ENCODE measurements around the gene IRF4. TPM values are rescaled to one million over a fixed set of nuclear protein-coding genes. Genes with fewer than 3 reads are reported as not detected.

IRF4 gene
- total RNA-seq, 6 experiments from 2014 or later = not detected

DNA sequence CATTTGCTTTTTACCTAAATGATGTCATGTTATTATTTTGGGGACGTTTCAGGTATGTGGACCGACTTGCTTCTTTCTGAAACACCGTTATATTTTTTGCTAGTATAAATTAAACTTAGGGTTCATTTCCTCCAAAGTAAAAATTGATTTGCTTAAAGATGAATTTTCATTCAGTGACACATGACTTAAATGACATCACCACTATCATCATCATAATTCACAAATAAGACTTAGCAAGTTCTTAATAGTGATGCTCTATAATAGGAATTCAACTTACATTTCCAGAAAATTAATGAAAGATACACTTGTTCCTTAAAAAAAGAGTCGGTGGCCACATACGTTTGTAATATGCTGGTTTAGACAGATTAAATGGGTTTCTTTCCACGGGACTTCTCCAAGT, 9.3 kb downstream of the IRF4 start:
- TF ChIP-seq, protein P1, sequence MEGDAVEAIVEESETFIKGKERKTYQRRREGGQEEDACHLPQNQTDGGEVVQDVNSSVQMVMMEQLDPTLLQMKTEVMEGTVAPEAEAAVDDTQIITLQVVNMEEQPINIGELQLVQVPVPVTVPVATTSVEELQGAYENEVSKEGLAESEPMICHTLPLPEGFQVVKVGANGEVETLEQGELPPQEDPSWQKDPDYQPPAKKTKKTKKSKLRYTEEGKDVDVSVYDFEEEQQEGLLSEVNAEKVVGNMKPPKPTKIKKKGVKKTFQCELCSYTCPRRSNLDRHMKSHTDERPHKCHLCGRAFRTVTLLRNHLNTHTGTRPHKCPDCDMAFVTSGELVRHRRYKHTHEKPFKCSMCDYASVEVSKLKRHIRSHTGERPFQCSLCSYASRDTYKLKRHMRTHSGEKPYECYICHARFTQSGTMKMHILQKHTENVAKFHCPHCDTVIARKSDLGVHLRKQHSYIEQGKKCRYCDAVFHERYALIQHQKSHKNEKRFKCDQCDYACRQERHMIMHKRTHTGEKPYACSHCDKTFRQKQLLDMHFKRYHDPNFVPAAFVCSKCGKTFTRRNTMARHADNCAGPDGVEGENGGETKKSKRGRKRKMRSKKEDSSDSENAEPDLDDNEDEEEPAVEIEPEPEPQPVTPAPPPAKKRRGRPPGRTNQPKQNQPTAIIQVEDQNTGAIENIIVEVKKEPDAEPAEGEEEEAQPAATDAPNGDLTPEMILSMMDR (IDR thresholded peaks at IDR 0.05) = no peak
- DNase-seq = no peak
- H3K27ac Mint-ChIP-seq = no peak overlapping the region
- peaks cover 9% of the 10 kb centered on the region; the same call in 1 of the 2 replicates for H3K36me3 Mint-ChIP-seq (ENCODE audit: low read depth)
- H3K4me3 Mint-ChIP-seq = no peak overlapping the region
- H3K4me1 Mint-ChIP-seq (ENCODE audit: low read depth) = no peaks in the 10 kb centered on the region
- H3K27me3 Mint-ChIP-seq (ENCODE audit: insufficient read depth) = peaks cover 17% of the 10 kb centered on the region
- peaks cover 20% of the 10 kb centered on the region; the same call in 1 of the 2 replicates for H3K9me3 Mint-ChIP-seq

DNA sequence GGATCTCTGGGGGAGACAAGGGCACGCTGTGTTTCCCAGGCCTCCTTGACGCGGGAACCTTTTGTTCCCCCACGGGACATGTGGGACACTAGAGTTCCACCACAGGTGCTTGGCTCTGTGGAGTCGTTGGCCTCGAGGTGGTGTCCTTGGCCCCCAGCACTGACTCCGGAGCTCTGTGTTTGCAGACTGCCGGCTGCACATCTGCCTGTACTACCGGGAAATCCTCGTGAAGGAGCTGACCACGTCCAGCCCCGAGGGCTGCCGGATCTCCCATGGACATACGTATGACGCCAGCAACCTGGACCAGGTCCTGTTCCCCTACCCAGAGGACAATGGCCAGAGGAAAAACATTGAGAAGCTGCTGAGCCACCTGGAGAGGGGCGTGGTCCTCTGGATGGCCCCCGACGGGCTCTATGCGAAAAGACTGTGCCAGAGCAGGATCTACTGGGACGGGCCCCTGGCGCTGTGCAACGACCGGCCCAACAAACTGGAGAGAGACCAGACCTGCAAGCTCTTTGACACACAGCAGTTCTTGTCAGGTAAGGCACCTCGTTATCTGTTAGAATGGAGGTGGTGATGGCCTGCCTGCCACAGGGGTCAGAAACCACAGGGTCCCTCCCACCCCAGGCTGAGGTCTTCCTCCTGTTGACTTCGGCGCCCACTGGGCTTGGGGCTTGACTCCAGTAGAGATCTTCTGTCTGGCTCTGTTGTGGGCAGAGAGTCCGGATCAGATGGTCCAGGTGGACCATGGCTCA, 9.9 kb downstream of the IRF4 start:
- TF ChIP-seq, protein P1 (IDR thresholded peaks at IDR 0.05) = no peak
- DNase-seq = no peak
- H3K27ac Mint-ChIP-seq = no peak overlapping the region
- peaks cover 9% of the 10 kb centered on the region; the same call in 1 of the 2 replicates for H3K36me3 Mint-ChIP-seq (ENCODE audit: low read depth)
- no peak overlapping the region for H3K4me3 Mint-ChIP-seq
- H3K27me3 Mint-ChIP-seq (ENCODE audit: insufficient read depth) = peaks cover 18% of the 10 kb centered on the region
- no peaks in the 10 kb centered on the region for H3K4me1 Mint-ChIP-seq (ENCODE audit: low read depth)
- H3K9me3 Mint-ChIP-seq = peaks cover 20% of the 10 kb centered on the region; the same call in 1 of the 2 replicates

DNA sequence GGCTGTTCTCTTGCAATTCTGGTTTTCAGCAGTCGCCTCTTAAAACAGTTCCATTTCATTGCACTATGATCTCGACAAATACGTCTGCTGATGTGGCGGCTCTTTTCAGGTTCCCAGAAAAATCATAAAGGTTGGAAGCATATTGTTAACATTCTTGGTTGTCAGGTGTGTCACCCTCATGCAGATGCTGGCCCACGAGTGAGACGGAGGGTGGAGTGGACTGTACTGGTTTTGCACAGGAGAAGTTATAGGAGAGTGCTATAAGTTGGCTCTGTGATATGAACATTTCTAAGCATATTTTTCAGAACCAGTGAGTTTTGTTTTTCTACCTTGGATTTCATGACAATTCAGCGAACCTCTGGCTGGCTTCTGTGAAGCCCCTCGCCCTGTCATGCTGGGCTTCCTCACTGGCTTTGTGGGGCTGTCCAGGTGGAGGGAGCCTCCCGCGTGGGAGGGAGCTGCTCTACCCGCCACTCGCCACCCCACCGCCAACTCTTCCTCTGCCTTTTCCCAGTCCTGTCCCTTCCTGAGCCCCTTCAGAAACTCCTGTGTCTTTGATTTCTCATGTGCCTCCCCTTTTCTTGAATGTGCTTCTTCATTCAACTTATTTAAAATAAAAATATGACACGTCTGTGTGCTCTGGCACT, 10.6 kb downstream of the IRF4 start:
- H3K27ac Mint-ChIP-seq = no peak overlapping the region
- no peaks in the 10 kb centered on the region for H3K4me1 Mint-ChIP-seq (ENCODE audit: low read depth)
- DNase-seq = no peak
- H3K9me3 Mint-ChIP-seq = peaks cover 20% of the 10 kb centered on the region; the same call in 1 of the 2 replicates
- H3K4me3 Mint-ChIP-seq = no peak overlapping the region
- TF ChIP-seq, protein P1 (IDR thresholded peaks at IDR 0.05) = no peak
- H3K36me3 Mint-ChIP-seq (ENCODE audit: low read depth) = peaks cover 9% of the 10 kb centered on the region; the same call in 1 of the 2 replicates
- H3K27me3 Mint-ChIP-seq (ENCODE audit: insufficient read depth) = peaks cover 20% of the 10 kb centered on the region

DNA sequence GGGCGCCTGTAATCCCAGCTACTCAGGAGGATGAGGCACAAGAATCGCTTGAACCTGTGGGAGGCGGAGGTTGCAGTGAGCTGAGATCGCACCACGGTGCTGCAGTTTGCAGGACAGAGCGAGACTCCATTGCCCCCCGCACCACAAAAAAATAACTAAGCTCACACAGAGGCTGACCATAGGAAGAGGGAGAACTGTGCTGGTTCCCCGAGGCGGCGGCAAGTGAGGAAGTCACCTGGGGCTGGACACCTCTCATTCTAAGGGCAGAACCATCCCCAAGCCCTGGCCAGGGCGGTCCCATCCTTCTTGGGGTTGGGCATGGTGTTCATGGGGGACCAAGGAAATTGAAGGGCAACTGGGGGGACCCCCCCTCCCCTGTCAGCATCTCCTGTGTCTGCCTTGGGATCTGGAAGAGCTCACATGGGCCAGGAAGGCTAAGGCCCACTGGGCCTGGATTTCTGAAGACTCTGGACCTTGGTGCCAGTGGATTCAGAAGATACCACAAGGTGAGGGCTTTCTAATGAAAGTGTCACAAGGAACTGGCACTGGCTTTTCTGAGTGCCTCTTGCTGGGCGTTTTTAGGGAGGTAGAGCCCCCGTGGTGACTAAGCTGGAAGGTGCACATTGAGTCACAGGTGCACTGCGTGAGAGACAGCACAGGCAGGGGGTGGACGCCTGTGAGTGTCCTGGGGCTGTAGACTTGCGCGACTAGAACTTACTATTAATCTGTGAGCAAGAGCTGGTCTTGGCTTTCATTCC, 11.5 kb downstream of the IRF4 start:
- Mint-ChIP-seq H3K27me3 (ENCODE audit: insufficient read depth) (peaks cover 20% of the 10 kb centered on the region), H3K4me1 (ENCODE audit: low read depth) (no peaks in the 10 kb centered on the region), H3K36me3 (ENCODE audit: low read depth) (peaks cover 9% of the 10 kb centered on the region; the same call in 1 of the 2 replicates), H3K27ac (no peak overlapping the region), H3K4me3 (no peak overlapping the region), H3K9me3 (peaks cover 21% of the 10 kb centered on the region; the same call in 1 of the 2 replicates)
- DNase-seq = no peak
- TF ChIP-seq, protein P1 (IDR thresholded peaks at IDR 0.05) = no peak
